NK-92 treated with Interleukin-12 subunit alpha and Interleukin-12 subunit beta, amount 100 ng/mL, for 24 hours (cell line): ENCODE results near the gene MAGI2.

ENCODE experiments used
- DNase-seq: peaks from one replicate; lab custom pipeline; 2025; lab: John Stamatoyannopoulos, UW

The MAGI2 gene

GRCh38 chr7:78082556-78082955 is 1370.9 kb downstream of the MAGI2 start:
- DNase-seq, result no peak

- no peak for DNase-seq
Observed at GRCh38 chr7:78081888-78082287, 1371.6 kb downstream of the MAGI2 start.

GRCh38 chr7:78081344-78081743 is 1372.1 kb downstream of the MAGI2 start:
- DNase-seq, result no peak

GRCh38 chr7:78080811-78081210 is 1372.7 kb downstream of the MAGI2 start:
- DNase-seq, result no peak

GRCh38 chr7:78080241-78080640 is 1373.2 kb downstream of the MAGI2 start:
- DNase-seq, result no peak

- DNase-seq, result no peak
Observed at GRCh38 chr7:78074713-78075112, 1378.8 kb downstream of the MAGI2 start.

- DNase-seq, result no peak
Observed at GRCh38 chr7:78073609-78074382, 1379.7 kb downstream of the MAGI2 start.

GRCh38 chr7:78072201-78072590 is 1381.3 kb downstream of the MAGI2 start:
- DNase-seq, result no peak

GRCh38 chr7:78071491-78072200 is 1381.8 kb downstream of the MAGI2 start:
- DNase-seq, result no peak

GRCh38 chr7:78066599-78066998 is 1386.9 kb downstream of the MAGI2 start:
- no peak for DNase-seq

GRCh38 chr7:78063758-78064157 is 1389.7 kb downstream of the MAGI2 start:
- no peak for DNase-seq

GRCh38 chr7:78062214-78062613 is 1391.3 kb downstream of the MAGI2 start:
- no peak for DNase-seq

- DNase-seq, result no peak
Observed at GRCh38 chr7:78057571-78057970, 1395.9 kb downstream of the MAGI2 start.

GRCh38 chr7:78055599-78055998 is 1397.9 kb downstream of the MAGI2 start:
- DNase-seq, result no peak

GRCh38 chr7:78055001-78055573 is 1398.4 kb downstream of the MAGI2 start:
- DNase-seq, result no peak

- DNase-seq, result no peak
Observed at GRCh38 chr7:78052112-78052511, 1401.4 kb downstream of the MAGI2 start.

GRCh38 chr7:78047800-78048199 is 1405.7 kb downstream of the MAGI2 start:
- no peak for DNase-seq

- DNase-seq, result no peak
Observed at GRCh38 chr7:78043159-78043558, 1410.3 kb downstream of the MAGI2 start.

GRCh38 chr7:78041423-78041822 is 1412.0 kb downstream of the MAGI2 start:
- DNase-seq, result no peak

- DNase-seq, result no peak
Observed at GRCh38 chr7:78039790-78040776, 1413.4 kb downstream of the MAGI2 start.

GRCh38 chr7:78038465-78039080 is 1414.9 kb downstream of the MAGI2 start:
- no peak for DNase-seq

- DNase-seq, result no peak
Observed at GRCh38 chr7:78037603-78038002, 1415.9 kb downstream of the MAGI2 start.
